A172 (cell line): Measurements from ENCODE around the gene KLHL12. TPM values are rescaled to one million over a fixed set of nuclear protein-coding genes. Genes with fewer than 3 reads are reported as not detected.

ENCODE experiments used
- DNase-seq: peaks from one replicate; pipeline ENCODE4 v3.0.0-alpha.2; 2015; ENCODE audit warnings: low spot score
- total RNA-seq: library from RNA; depleted of rRNA; stranded (reverse); fragments of >200 nt; shearing (Covaris generic); gene quantifications from 2 replicates; pipeline ENCODE4 v1.2.3, GENCODE V29; 2014; rRNA removed

Gene KLHL12
- total RNA-seq = 38.8 and 43.0 TPM in 2 replicates

- DNase-seq = peak; percentile 97
Observed at GRCh38 chr1:202926581-202927491, at the start of gene KLHL12. TSS of gene KLHL12 (minus strand) at chr1:202927234. CDS start at chr1:202925162, 2,072 bp downstream.

DNA sequence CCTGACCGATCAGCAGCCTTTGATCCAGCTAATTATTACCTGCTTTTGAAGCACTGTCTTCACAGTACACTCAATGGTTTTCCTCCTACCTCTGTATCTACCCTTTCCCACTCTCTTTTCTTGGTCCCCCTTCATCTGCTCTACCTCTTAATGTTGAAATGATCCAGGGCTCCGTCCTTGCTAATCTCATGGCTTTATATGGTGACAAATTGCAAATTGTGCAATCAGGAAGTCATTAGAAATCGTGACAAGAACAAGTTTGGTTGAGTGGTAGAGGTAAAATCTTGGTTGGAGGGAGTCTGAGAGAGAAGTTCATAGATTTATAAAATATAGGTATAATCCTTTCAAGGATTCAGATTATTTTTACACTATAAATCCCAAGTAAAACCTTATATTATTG, 49.6 kb upstream of the KLHL12 start:
- DNase-seq = no peak

GRCh38 chr1:202974856-202975255, 47.8 kb upstream of the KLHL12 start:
- DNase-seq = no peak

- no peak for DNase-seq
Observed at GRCh38 chr1:202972046-202972445, 45.0 kb upstream of the KLHL12 start.

DNA sequence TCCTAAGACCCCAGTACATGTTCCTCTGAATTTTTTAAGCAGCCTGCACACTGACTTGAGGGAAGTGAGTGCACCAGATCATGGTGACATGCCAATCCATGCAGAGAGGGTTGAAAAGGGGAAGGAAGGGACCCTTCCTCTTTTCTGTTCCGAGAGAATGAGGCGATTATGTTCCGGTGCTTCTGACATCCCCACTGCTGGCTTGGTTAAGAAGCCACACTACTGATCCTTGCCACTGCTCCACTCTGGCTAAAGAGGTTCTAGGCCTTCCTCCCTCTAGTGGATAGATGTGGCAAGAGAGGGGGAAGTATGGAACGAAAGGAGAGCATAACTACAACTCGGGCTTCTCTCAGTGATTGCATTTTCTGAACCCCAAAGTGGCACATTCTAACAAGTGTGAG, 41.9 kb upstream of the KLHL12 start:
- peak; percentile 49 for DNase-seq

DNA sequence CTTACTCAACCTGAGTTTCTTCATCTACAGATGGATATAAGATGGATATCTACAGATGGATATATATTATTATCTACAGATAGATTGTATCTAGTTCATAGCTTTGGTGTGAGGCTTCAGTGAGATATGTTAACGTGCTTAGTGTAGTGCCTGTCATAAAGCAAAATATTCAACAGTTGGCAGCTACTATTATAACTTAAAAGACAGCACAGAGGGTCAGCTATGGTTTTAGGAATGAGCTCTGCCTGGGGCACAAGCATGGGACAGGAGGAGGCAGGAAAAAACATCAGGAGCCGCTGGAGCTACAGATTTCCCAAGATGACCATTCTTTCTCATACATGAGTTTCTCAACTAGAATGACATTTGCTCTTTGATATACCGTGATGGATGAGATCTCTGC, 41.3 kb upstream of the KLHL12 start:
- DNase-seq = no peak

DNA sequence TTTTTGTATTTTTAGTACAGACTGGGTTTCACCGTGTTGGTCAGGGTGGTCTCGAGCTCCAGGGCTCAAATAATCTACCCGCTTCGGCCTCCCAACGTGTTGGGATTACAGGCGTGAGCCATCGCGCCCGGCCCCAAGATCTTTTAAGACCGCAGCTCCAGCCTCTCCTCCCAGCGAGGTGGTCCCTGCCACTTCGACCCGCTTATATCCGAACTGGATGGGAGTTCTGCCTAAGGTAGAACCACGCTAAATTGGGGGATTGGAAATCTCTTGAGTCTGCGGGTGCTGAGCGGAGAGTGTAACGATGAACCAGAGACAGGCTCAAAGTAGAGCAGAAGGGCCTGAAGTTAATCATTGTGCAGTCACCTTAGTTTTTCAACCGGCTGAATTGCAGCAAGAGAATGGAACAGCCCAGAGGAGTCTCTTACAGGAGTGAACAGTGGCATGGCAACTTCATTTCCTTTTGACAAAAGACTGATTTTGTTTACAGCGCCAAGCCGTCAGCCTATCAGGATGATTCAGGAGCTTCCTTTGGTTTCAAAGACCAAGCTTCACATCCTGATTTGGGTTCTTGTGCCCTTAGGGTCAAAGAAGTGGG, 40.7 kb upstream of the KLHL12 start:
- no peak for DNase-seq

DNA sequence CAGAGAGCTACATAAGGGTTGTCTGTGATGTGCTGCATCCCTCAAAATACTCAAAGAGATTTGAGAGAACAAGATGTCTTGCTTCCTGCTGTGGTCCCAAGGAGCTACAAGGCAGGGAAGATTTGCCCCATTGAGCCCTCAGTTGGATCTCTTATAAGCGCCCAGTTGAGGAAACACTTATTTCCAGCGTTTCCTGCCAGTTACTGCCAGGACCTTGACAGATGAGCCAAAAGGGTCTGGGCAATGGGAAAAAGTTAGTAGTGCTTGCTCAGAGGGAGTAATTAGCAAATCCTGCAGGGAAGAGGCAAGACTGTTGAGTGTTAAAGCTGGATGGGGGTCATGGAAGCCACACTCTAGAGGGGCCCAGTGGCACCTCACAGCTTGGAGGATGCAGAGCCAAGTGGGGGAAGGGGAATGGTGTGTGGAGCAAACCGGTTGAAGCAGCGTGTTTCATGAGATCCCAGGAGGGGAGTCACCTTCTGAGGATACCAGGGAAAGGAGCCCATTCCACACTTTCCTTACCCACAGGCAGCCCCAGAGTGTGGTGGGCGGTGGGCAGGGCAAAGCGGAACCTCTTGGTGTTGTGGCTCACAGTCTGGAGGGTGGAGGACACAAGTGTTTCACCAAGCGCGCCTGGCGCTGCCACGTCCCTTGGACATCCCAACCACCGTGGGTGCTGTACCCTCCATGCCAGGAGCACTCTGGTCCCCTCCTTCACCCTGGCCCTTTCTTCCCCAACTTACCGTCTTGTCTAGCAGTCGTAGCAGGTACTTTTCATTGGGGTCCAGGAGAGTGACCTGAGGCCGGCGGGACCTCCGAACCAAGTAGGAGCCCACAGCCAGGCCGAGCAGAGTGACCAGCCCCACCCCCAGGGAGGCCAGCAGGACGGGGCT, 39.2 kb upstream of the KLHL12 start:
- peak; percentile 13 for DNase-seq

GRCh38 chr1:202965422-202965821, 38.4 kb upstream of the KLHL12 start:
- DNase-seq = no peak

- no peak for DNase-seq
Observed at GRCh38 chr1:202964791-202965410, 37.9 kb upstream of the KLHL12 start.

GRCh38 chr1:202961220-202961880, 34.3 kb upstream of the KLHL12 start:
- DNase-seq = no peak

DNA sequence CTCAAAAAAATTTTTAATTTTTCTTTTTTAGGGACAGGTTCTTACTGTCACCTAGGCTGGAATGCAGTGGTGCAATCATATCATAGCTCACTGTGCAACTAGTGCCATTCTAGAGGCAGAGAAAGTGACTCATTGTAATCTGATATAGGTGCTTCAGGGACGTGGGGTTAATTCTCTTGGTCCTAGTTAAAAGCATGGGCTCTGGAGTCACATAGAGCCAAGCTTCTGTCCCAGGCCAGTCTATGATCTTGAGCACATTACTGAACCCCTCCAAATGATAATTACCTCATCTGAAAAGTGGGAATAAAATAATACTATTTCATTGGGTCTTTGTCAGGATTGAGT, 32.2 kb upstream of the KLHL12 start:
- peak; percentile 40 for DNase-seq

- no peak for DNase-seq
Observed at GRCh38 chr1:202958544-202959275, 31.7 kb upstream of the KLHL12 start.

GRCh38 chr1:202957733-202958543, 30.9 kb upstream of the KLHL12 start, which contains the start of gene ADIPOR1:
TSS of gene ADIPOR1 (minus strand) at chr1:202958312. CDS start at chr1:202951070, 7,242 bp downstream.
- DNase-seq = peak; percentile 73

DNA sequence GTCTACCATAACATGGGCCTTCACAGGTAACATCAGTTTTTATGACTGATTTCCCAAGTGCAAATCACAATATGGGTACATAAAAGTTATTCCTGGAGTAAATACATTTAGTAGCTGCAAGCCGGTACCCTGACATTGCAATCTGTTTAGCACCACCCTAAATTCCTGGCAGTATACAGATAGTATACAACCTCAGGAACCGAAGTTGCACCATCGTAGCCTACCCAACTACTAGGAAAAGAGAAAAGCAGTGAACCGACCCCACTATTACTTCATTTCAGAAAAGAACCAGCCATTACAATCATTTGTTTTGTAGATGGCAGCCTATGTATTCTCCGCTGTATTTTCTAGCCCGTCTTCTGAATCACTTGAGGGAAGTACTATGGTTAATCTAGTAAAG, 29.9 kb upstream of the KLHL12 start:
- no peak for DNase-seq

GRCh38 chr1:202954057-202954745, 27.2 kb upstream of the KLHL12 start:
- DNase-seq = no peak

DNA sequence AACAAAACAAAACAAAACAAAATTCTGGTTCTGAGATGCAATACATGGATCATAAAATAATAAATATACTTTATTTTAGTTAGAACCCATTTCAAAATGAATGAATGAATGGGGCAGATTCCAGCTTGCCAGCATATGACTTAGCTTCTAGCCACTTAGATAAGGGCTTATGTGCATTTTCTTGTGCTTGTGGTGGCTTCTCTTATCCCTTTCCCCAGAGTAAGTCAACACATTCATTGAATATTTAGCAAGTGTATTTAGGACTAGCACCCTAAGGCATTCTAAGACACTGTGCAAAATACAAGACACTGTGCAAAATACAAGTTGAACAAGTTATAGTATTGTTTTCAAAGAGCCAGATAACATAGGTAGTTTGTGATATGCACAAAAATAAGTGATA, 26.4 kb upstream of the KLHL12 start:
- DNase-seq = no peak

DNA sequence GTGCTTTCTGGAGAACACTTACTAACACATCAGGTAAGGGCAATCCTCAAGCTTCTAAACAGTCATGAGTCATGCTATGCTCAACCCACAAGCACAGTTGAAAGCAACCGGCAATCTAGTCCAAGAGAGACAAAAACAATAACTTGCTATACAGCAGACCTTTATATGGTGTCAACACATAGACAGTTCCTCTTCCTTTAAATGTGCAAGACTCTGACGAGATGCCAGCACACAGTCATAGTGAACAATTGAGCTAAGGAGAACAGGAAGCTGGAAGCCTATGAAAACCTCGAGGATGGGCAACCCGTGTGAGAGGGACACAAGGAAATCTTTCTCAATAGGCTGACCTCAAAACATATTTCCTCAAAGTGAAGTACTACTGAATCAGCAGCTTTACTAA, 25.8 kb upstream of the KLHL12 start:
- no peak for DNase-seq

DNA sequence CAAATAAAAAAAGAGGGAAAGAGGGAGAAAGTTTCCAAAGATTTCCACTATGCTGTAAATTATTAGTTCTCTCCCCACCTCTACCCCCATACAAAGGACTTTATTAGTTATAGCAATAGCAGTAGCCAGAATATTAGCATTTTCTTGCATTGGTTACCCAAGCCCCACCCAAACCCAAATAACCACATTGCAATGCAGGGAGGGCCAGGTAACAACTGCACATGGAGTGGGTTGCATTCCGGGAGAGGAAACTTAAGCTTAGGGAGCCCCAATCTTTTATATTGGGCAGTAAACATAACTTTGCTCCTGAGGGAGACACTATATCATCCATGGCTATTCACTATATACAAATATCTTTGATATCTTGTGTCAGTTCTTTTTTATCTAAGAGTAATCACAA, 25.1 kb upstream of the KLHL12 start:
- DNase-seq = no peak
